ENCODE results near the gene STEAP1. TPM values are rescaled to one million over a fixed set of nuclear protein-coding genes. Genes with fewer than 3 reads are reported as not detected.
"Not testable (repeated sequence)": the region's sequence is repeated elsewhere in the genome, so short reads cannot be mapped to it uniquely, and the experiment has no call there.

The STEAP1 gene
- total RNA-seq, 4 donors from 2014 or later, result 8.2 to 106 (median 40.9) TPM

DNA sequence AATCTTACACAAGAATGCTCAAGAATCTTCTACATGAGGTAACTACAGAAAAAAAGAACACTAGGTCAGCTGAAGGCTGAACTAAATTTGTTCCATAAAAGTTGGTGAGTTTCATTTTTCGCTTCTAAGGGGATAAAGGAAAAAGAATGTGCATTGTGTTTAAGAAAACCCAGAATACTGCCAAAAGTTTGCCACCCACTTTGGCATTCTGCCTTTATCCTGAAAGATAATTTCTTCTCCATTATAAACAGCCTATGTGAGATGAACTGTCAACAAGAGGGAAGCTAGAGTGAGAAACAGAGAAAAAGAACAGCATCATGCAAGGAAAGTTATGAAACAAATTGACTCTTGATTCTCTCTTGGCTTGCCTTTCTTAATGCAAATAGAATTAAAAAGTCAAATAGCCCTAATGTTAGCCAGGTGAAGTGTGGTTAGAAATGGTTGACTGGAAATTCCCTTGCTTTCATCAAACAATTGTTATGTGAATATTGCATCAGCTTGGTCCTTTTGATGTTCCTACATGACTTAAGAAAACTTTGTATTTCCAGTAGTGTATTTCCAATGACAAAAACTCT, 25.8 kb downstream of the STEAP1 start:
- peak; percentile 53 for ATAC-seq (ENCODE audit: low FRiP score)
- TF ChIP-seq, protein P1, sequence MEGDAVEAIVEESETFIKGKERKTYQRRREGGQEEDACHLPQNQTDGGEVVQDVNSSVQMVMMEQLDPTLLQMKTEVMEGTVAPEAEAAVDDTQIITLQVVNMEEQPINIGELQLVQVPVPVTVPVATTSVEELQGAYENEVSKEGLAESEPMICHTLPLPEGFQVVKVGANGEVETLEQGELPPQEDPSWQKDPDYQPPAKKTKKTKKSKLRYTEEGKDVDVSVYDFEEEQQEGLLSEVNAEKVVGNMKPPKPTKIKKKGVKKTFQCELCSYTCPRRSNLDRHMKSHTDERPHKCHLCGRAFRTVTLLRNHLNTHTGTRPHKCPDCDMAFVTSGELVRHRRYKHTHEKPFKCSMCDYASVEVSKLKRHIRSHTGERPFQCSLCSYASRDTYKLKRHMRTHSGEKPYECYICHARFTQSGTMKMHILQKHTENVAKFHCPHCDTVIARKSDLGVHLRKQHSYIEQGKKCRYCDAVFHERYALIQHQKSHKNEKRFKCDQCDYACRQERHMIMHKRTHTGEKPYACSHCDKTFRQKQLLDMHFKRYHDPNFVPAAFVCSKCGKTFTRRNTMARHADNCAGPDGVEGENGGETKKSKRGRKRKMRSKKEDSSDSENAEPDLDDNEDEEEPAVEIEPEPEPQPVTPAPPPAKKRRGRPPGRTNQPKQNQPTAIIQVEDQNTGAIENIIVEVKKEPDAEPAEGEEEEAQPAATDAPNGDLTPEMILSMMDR (IDR thresholded peaks at IDR 0.05), result no peak
- DNase-seq (ENCODE audit: low spot score), result no peak

DNA sequence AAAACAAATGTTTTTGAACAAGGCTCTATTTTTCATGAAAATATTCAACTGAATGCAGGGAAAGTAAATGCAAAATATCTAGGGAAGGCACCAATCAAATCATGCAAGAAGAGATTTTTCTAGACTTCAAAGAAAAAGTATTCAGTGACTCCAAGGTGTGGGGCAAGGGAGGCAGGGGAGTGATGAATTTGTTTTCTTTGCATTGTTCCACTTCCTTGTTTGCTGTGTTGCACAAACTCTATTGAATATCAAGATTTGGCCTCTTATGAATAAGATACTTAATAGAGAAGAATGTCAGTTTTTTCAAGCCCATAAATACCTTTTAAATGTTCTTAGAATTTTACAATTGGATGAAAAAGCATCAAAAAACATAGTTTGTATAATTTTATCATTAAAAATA, 26.4 kb downstream of the STEAP1 start:
- ATAC-seq (ENCODE audit: low FRiP score) (no peak), DNase-seq (ENCODE audit: low spot score) (no peak)
- TF ChIP-seq, protein P1 (IDR thresholded peaks at IDR 0.05), result no peak

DNA sequence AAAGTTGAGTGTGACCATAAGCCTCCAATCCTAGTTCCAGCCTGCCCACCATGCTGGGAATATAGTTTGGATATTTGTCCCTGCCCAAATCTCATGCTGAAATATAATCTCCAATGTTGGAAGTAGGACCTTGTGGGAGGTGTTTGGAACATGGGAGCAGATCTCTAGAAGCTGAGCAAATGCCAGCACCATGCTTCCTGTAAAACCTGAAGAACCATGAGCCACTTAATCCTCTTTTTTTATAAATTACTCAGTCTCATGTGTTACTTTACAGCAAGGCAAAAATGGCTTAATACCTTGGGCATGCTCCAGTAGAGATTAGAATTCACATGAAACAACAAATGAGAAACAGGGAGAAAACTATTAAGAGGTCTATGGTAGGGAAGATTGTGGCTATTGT, 27.2 kb downstream of the STEAP1 start:
- ATAC-seq (ENCODE audit: low FRiP score), result no peak
- TF ChIP-seq, protein P1 (IDR thresholded peaks at IDR 0.05), result no peak
- DNase-seq (ENCODE audit: low spot score), result no peak

DNA sequence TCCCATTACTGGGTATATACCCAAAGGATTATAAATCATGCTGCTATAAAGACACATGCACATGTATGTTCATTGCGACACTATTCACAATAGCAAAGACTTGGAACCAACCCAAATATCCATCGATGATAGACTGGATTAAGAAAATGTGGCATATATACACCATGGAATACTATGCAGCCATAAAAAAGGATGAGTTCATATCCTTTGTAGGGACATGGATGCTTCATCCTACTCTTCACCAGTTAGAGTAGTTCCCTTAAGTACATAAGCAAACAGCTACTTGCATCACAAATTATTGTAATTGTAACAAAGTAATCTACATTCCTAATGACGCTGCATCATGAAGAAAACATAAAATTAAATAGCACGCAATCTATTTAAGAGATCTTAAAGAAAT, 32.0 kb downstream of the STEAP1 start:
- DNase-seq (ENCODE audit: low spot score); ATAC-seq (ENCODE audit: low FRiP score): not testable (repeated sequence)

DNA sequence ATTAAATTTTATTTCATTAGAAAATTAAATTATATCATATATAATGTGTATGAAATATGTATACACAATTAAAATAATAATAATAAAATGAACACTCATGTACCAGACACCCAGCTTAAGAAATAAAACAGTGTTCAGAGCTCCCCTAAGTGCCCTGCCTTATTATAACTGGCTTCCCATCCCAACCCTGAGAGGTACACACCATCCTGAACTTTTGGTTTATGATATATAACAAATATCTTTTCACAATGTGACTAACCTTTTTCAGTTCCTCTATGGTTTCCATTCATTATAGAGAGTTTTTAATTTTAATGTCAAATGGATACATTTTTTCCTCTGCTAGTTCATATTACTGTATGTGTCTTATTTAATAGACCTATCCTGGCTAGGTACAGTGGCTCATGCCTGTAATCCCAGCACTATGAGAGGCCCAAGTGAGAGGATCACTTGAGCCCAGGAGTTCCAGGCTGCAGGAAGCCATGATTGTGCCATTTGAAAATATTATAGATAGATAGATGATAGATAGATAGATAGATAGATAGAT, 33.3 kb downstream of the STEAP1 start:
- no peak for ATAC-seq (ENCODE audit: low FRiP score)
- no peak for DNase-seq (ENCODE audit: low spot score)
- TF ChIP-seq, protein P1 (IDR thresholded peaks at IDR 0.05), result no peak

DNA sequence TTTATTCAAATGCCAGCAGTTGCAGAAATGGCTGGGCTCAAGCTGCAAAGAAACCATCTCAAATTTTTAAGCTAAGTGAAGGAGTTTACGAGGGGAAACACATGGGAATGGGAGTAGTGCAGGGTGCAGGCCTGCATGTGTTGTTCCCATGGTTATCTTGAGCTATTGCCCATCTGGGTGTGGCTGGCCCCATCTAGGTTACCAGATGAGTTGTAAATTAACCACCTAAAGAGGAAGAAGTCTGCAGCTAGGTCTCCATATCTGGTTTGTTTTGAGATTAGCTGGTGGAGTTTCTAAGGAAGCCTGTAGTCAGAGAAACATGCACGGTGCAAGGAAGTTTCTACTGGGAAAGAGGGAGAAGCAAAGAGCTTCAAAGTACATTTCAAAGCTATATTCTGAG, 34.0 kb downstream of the STEAP1 start:
- ATAC-seq (ENCODE audit: low FRiP score) (no peak), DNase-seq (ENCODE audit: low spot score) (no peak)

DNA sequence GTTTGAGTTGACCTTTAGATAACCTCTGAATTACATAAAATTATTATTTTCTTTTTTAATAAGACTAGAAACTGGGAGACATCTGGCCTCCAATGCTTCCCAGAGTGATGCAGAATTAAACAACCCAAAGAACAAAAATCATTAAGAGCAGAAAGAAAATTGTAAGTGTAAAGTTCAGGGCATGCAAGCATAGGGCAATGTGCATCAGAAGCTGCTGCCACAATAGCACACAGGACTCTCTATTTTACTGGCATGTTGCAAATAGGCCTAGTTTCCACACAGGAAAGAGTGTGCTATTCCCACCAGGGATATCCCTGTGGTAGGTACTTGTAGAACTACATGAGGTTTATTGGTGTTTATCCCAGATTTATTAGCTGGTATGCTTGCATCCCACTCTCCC, 36.7 kb downstream of the STEAP1 start:
- TF ChIP-seq, protein P1 (IDR thresholded peaks at IDR 0.05), result no peak
- no peak for DNase-seq (ENCODE audit: low spot score)
- no peak for ATAC-seq (ENCODE audit: low FRiP score)

More for the DNA sequence above, 34.0 kb downstream of the STEAP1 start:
- TF ChIP-seq, protein P1 (IDR thresholded peaks at IDR 0.05), result no peak
